GM10847 (cell line): ENCODE data around the gene DHRS3.

Experiments
- POLR2A ChIP-seq: IDR thresholded peaks from 2 replicates; pipeline ENCODE4 v1.6.1; 2011; ENCODE audit not compliant: insufficient read length; ENCODE audit errors: extremely low read depth

The DHRS3 gene

DNA sequence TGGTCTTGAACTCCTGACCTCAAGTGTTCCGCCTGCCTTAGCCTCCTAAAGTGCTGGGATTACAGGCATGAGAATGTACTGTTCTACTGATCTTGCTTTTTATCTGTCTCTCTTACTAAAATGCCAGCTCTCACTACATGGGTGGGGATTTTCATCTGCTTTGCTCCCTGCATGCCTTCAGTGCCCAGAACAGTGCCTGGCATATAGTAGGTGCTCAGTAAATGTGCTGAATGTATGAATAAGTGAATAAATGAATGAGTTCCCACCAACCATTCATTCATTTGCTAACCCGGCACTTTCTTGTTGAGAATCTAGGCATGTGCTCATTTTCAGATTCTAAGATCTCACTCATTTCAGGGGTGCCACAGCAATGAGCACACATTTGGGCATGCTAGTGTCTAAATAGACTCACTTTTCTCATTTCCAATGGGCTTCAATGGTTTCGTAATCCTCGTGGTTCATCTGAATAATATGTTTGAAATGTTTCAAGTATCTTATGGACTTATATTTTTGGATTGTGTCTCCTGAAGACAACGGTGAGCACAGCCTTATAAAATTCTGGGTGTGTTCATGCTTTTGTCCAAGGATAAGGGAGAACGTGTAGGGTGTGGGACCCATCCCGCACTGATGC is 7.6 kb downstream of the DHRS3 start:
- TF ChIP-seq POLR2A: no peak

GRCh38 chr1:12609469-12610003 is 8.5 kb downstream of the DHRS3 start:
- TF ChIP-seq POLR2A: no peak

- no peak for TF ChIP-seq POLR2A
Observed at GRCh38 chr1:12608311-12608957, 9.6 kb downstream of the DHRS3 start.

GRCh38 chr1:12607263-12607662 is 10.7 kb downstream of the DHRS3 start:
- no peak for TF ChIP-seq POLR2A

DNA sequence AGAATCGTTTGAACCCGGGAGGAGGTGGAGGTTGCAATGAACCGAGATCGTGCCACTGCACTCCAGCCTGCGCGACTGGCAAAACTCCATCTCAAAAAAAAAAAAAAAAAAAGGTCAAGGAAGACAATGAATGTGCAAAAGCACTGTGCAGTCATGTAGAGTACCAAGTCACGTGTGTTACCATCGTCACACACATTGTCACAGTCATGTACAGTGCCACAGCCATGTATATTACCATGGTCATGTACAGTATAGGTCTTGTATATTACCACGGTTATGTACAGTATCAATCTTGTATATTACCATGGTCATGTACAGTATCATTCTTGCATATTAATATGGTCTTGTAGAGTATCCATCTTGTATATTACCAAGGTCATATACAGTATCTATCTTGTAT is 13.0 kb downstream of the DHRS3 start:
- no peak for TF ChIP-seq POLR2A

GRCh38 chr1:12604114-12604874 is 13.7 kb downstream of the DHRS3 start:
- TF ChIP-seq POLR2A: no peak

DNA sequence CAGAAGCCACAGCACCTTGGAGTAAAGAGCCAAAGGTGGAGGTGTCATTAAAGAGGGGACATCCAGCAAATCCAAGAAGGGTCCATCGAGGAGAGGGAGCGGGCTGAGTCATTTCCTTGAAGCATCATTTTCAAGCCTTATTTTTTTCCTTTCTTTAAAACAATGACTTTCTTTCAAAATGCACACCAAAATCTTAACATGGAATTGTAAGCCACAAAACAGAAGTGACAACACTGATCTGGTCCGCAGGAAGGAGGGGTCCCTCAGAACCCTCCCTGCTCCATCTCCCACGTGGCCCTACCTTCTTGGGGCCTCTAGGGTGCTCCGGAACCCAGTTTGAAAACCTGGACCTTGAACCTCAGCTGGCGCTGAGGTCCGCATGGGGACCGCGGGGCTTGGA is 14.8 kb downstream of the DHRS3 start:
- TF ChIP-seq POLR2A: no peak

GRCh38 chr1:12602659-12603024 is 15.4 kb downstream of the DHRS3 start:
- no peak for TF ChIP-seq POLR2A

GRCh38 chr1:12601700-12602658 is 16.0 kb downstream of the DHRS3 start:
- no peak for TF ChIP-seq POLR2A

DNA sequence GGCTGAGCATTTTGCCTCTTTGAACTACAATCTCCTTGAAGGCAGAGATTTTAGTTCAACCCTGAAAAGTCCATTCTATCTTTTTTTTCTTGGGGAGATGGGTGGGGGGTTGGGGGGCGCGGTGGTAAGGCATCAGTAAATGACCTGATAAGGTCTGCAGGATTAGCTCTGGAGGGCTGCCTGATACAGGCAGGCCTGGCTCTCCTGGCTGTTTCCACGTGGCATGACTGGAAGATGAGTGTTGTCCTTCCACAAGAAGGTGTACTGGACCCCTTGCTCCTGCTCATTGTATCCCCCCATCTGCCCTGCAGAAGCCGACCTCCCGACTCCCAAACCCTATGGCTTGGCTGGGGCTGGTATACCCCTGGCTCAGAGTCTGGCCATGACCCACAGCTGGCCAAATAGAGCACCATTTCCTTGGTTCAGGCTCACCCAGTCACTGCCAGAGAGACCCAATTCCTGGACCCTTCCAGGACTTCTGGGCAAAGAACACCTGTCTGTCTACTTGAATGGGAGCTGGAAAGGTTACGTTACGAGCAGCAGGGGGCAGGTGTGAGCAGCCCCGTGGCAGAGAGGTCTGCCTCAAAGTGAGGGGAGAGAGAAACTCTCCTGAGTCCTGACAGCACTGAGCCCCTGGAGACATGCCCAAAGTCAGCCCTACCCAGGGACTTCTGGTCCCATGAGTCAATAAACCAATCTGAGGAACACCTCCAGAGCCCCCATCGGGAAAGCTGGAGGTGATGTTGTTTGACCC is 17.0 kb downstream of the DHRS3 start:
- no peak for TF ChIP-seq POLR2A

- no peak for TF ChIP-seq POLR2A
Observed at GRCh38 chr1:12600335-12600734, 17.7 kb downstream of the DHRS3 start.

DNA sequence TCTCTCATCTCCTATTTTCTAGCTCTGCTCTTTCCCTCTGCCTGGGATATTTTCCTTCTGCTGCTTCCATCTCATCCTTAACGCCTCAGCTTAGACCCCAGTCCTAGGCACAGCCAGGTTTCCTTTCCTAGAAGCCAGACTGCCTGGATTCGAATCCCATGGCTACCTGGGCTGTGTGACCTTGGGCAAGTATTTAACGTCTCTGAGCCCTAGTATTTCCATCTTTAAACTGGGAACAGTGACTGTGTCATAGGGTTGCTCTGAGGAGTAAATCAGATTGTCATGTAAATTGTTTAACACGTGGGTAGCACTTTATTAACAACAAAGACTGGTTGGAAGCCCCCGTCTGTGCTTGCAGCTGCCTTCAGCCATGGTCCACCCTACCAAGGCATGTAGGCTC is 18.4 kb downstream of the DHRS3 start:
- no peak for TF ChIP-seq POLR2A

- no peak for TF ChIP-seq POLR2A
Observed at GRCh38 chr1:12598974-12599373, 19.0 kb downstream of the DHRS3 start.

DNA sequence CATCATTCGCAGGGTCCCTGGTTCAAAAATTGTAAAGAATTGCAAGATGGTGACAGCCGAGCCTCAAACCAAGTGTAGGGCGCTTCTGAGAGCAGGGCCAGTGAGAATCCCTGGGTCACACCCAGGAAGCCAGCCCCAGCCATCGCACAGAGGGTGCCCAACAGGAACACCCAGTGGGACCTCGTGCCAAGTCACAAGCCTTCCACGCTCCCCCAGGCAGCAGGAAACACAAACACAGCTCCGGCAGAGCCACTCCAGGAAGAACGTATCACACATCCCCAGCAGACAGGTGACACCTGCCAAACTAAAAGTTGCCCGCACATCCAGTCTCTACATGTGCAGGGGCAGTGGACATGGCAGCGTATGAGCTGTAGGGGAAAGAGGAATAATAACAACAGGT is 20.2 kb downstream of the DHRS3 start:
- no peak for TF ChIP-seq POLR2A
